Measurements from ENCODE around the gene OVAAL.

The OVAAL gene

DNA sequence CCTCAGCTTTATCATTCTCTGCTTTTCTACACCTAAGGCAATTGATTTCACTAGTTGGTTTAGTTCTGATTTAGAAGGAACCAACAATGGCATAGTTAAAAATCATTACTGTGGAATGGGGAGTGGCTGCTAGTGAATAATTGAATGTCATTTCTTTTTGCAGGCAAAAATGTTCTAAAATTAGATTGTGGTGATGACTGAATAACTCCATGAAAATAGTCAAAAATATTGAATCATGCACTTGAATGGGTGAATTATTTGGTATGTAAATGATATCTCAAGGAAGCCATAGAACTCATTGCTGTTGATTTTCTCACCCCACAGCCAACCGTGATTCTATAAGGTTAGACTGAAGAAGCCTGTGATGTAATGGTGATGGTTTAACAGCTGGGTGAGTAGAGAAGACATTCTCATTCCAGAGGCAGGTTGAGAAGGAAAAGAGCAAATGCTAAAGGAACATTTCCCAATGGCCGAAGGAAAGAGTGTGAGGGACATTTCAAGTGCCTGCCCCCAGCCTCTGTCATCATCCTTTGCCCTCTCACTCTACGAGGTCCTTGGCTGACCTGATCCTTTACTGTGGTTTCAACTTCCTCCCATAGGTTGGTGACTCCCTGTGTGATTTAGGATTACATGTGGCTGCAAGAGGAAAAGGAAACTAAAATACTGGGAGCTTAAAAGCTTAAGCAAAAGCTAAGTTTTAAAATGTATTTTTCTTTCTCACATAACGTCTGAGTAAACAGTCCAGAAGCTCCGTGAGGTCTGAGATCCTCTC lies 12.5 kb downstream of the OVAAL start:
- no peak for DNase-seq

DNA sequence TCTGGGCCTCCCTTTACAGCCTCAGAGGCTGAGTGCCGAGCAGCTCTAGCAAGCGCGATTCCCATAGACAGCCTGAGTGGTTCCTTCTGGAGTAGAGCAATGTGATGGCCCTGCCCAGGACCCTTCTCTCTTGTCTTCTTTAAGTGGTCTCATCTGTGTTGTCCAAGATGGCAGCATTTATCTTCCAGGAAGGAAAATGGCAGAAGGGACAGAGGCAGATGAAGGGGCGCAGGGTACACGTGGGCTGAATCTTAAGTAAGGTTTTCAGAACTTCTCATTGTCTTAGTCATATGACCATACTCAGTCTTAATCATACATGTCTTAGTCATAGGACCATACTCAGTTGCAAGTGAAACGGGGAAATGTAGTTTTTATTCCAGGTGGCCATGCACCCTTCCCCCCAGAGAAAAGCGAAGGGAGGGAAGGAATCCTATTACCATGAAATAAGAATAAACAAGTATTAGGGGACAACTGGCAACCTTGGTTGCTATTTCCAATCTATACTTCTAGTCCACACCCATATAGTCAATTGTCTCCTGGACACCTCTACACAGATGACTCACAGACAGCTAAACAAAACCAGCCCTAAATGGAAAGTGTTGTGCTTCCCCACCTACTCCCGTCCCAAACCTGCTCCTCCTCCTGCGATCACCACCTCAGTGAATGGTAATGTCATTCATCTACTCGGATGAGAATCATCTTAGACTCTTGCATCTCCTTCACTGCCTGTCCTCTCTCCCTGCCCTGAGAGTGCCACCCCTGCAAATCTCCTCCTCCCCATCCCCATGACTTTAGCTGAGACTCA lies 13.3 kb downstream of the OVAAL start:
- no peak for DNase-seq

DNA sequence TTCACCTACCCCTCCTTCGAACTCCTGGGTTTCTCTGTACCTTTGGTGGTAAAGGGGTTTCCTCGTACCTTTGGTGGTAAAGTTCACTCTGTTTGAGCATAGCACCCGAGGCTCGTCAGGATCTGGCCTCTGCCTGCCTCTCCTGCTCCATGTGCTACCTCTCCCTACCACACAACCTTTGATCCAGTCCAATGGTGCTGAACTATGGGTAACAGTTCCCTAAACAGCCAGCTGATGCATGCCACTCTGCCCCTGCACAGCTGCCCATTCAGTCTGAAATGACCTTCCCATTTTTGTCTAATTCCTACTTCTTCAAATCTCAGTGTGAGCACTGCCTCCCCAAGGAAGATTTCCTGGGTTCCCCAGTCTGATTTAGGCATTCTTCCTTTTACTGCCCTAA lies 14.0 kb downstream of the OVAAL start:
- DNase-seq: no peak

DNA sequence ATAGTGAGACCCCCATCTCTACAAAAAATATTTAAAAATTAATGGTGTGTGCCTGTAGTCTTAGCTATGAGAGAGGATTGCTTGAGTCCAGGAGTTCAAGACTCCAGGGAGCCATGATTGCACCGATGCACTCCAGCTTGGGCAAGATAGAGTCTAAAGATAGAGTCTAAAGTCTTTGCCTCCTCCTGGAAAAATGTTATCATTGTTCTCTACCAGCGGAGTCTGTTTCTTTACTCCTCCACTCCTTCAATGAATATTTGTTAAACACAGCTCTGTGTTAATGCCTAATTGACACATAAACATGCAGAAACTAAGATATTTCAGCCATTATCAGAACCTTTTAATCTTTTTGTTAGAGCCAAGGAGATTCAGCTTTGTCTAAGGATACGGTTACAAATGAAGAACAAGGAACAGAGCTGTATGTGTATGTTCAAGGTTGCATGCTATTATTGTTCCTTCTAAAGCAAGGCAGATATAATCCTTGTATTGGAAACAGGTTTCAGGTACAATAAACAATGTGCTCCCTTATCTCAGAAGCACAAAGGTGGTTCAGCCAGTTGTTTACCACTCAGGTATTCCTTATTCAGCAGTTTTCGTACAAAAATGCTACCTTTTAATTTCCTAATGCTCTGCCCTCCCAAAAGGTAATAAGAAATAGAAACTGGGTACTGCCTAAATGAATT lies 15.4 kb downstream of the OVAAL start:
- DNase-seq: no peak

DNA sequence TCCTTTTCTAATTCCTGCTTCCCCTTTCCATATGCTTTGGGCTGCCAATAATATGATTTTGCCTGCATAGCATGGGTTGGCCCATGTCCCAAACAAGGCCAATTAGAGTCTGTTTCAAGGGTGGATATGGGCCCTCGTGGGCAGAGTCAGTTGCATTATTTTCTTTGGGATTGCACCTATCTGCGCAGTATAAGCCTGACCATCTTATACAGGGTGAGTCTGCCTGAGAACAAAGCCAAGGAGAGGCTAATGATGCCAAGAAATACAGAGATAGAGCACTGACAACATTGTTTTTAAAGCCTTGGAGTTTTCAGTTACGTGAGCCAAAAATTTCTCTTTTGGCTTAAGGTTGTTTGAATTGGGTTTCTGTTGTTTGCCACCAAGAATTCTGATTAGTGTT lies 18.6 kb downstream of the OVAAL start:
- no peak for DNase-seq

DNA sequence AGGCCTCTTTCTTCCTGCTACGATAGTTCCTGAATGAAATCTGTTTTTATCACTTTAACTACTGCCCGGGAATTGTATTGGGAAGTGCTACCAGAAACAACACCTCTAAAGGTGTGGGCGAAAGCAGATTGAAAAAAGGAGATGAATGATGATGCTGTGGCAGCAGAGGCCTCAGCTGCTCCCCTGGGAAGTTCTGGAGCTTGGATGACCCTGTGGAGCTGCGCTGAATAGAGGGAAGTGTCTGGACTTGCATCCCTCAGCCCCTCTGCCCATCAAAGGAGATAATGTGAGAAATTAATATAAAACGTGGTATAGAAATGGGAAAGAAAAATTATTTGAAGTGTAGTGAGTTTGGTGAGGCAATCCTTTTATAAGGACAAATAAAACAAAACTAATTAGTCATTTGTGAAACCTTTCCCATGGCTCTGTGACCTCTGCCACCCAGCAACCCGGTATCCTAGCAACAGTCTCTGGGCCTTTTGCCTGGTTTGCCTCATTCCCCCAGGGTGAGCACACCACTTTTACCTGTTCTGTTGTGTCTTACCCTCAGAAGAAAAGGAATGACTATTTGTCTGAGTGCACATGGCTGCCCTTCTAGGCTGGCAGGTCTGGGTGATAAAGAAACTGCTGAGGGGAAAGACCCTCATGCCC lies 21.3 kb downstream of the OVAAL start:
- DNase-seq: peak; percentile 63

DNA sequence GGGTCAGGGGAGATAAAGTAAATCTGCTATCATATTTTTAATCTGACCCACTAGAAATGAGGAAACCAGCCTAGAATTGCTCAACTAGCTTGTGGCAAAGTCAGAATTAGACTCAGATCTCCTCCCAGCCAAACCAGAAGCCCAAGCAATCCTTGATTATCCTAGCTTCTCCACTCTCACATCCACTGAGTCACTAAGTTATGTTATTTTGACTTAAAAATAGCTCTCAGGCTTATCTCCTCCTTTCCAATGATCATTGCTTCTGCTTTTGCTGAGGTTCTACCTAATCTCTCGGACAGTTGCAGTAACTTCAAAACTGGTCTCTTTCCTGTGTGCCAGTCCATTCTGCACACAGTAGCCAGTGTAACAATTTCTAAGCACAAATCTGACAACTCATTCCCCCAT lies 22.9 kb downstream of the OVAAL start:
- no peak for DNase-seq

DNA sequence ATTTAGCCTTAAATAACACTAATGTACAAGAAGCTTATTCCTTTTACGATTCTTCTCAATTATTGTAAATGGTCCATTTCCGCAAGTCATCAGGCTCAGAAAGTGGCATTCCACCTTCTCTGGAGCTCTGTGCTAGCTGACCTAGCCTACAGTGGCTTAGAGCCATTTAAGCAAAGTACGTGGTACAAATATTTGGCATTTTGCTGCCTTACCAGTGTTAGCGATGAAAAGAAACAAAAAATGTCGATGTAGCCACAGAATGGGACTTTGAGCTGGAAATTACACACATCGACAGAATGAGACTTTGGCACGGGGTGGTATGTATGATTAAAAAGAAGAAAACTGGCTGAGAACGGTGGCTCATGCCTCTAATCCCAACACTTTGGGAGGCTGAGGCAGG lies 26.1 kb downstream of the OVAAL start:
- DNase-seq: no peak

DNA sequence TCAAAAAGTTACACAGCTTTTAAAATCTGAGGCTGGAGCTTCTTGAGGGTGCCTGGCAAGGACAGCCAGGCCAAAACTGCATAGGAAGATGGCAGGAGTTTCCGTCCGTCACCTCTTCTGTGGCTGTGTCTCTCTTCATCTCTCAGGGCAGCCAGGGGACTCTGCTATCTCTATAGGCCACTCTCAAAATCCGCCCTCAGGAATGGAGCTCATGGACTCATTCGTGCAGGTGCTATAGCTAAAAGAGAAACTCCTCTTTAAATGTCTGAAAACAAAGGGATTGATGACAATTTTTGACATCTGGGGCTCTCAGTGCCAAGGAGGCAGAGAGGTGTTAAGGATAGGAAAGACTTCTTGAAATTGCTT lies 27.2 kb downstream of the OVAAL start:
- peak; percentile 47 for DNase-seq

DNA sequence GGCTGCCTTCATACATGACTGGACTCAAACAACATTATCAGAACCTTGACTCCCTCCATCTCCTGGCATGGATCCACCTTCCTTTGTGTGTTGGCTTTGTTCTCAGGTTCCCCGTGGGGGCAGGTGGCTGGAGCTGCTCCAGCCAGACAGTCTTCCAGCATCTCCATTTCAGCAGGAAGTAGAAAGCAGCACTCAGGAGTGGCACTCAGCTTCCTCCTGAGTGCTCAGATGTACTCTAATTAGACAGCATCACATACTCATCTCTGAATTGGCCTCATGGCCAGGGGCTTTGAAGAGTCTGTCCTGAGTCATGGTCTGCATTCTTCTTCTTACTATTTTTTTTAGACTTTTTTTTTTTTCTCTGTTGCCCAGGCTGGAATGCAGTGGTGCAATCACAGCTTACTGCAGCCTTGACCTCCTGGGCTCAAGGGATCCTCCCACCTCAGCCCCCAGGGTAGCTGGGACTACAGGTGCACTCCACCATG lies 27.9 kb downstream of the OVAAL start:
- peak; percentile 96 for DNase-seq

DNA sequence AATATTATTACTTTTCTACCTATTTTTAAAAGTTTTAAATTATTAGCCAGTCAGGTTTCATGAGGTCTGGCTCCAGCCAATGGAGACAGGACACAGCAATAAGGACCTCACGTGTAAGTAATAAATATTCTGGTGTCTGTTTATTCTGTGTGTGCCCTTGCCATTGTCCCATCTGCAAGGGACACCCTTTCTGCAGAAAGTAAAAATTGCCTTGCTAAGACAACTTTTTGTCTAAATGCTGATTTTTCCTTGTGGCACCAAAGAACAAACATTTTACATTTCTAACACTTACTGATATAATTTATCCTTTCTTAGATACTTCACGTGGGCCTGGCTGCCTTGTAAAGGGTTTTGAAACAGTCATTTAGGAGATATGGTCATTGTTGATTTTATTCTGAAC lies 29.4 kb downstream of the OVAAL start:
- DNase-seq: no peak

DNA sequence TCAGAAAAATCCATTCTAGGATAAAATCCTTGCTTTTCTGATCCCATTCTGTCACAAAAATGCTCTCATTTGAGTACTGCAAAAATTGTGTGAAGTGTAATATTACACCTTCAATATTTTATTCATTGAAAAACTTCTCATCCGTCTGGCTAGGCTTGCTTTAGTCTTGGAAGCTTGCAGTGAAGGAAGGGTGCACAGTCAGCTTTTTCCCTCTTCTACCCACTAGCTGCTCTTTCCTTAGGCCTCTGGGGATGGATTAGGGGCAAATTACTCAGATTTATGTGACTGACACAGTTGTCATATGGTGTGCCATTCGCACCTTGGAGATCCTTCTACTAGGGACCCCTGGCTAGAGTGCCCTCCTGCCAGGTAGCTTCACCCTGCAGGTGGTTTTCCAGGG lies 32.1 kb downstream of the OVAAL start:
- no peak for DNase-seq

DNA sequence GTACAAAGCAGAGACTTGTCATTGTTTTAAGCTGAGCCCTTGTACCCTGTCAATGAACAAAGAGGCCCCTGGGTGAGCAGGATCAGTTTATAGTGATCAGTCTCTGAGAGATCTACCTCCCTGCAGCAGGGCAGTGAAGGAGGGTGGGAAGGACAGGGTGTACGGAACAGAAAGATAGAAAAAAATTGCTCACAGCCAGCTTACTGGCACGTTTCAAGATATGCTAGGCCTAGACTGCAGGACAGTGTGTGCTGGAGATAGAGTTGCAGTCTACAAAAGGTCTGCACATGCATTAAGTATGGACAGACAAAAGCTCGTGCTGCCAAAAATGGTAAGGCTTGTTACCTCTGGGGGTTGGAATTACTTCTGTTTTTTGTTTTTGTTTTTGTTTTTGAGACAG lies 34.6 kb downstream of the OVAAL start:
- DNase-seq: no peak

DNA sequence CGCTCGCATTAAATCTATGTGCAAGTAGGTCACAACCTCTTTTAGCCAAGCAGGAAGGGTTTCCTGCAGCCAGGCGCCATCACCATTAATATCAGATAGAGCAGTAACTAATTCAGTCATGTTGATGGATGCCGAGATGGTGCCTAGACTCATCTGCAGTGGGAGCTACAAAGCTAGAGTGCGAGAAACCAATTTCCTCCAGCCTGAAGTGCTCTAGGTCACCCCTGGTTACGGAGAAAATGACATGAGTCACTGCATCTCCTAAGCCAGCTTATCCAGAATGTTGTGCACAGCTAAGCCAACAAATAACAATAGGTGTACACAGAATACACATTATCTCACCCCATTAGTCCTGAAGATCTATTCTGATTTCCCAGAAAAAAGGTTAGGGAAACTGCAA lies 36.0 kb downstream of the OVAAL start:
- peak; percentile 28 for DNase-seq

DNA sequence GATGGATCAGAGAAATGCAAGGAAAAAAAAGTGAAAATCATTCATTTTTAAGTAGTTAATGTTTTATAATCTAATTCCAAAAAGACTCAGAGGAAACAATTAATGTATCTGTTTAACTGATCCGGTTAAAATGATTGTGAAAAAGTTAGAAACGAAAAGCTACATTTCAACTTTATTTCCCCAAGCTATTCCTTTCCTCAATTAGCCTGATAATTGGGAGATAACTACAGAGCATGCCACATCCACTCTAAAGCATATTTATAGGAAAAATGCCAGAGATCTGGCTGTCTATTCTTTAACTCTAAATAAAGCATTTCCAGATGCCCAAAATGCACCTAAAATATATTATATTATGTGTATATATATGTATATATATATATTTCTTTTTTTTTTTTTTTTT lies 37.2 kb downstream of the OVAAL start:
- DNase-seq: no peak

DNA sequence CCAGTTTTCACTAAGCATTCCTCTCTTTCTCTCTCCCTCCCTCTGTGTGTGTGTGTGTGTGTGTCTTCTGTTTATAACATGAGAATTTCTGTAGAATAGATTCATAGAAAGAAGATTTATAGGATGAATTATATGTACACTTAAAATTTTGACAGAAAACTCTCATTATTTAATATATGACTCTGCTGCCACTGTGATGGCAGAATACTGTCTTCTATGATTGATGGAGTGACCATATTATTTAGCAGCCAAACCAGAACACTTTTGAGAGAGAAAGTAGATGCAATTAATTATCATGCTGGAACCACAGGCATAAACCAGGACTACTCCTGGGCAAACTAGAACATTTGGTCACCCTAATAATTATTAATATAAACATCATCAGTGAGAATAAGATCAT lies 38.8 kb downstream of the OVAAL start:
- no peak for DNase-seq

DNA sequence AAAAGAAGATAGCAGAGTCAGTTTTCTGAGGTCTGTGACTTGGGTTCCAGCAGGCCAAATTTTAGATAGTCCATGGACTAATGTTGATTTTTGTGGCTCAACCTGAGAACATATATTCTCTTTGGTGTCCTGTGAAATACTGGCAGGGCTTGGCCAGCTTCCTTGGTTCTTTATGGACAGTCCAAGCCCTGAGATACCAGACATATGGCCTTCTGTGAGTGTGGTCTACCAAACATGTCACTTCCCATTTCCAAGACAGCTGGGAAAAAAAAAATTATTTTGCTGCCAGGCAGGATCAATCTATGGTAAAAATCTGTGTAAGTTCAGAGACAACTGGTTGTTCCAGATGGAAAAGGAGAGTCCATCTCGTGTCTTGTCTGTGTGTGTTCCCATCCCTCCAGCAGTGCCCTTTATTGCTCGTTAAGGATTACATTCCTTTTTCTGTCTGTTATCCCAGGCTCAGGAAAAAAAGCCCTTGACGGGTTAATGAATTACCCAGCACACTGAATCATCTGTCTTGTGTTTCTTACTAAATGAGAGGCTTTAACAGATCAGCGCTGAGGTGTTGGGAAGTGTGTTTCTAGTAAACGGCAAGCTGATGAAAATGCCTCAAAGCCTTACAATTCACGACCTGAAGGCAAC lies 39.7 kb downstream of the OVAAL start:
- no peak for DNase-seq

DNA sequence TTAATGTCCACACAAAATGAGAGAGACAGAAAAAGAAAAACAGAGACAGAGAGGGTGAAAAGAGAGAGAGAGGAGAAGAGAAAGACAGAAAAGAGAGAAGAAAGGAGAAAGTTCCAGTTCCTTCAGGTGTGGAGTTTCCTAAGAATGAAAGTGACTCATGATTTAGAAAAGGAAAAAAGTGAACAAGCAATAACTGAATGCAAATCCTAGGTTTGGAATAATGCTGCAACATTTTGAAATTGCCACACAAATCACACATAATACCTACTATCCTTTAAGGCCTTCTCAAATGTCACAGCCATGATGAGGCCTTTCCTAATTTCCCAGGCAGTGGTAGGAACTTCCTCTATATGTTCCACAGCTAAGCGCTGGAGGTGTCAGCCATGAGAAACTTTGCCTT lies 41.6 kb downstream of the OVAAL start:
- no peak for DNase-seq

DNA sequence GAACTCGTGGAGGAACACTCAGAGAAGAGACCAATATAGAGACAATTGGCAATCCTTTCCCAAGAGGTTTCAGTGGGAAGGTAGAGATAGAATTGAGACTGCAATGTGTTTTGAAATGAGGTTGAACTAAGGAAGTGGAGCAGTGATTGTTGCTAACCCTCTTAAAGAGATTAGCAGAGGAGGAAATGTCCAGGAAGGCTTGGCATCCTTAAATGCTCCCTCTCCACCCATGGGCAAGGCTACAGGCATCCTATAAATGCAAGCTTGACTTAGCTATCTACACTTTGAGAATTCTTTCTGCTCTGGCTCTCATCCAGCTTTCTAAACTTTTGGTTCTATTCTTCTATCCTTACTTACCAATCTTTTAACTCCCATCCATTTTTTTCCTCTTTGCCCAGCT lies 42.7 kb downstream of the OVAAL start:
- DNase-seq: no peak

DNA sequence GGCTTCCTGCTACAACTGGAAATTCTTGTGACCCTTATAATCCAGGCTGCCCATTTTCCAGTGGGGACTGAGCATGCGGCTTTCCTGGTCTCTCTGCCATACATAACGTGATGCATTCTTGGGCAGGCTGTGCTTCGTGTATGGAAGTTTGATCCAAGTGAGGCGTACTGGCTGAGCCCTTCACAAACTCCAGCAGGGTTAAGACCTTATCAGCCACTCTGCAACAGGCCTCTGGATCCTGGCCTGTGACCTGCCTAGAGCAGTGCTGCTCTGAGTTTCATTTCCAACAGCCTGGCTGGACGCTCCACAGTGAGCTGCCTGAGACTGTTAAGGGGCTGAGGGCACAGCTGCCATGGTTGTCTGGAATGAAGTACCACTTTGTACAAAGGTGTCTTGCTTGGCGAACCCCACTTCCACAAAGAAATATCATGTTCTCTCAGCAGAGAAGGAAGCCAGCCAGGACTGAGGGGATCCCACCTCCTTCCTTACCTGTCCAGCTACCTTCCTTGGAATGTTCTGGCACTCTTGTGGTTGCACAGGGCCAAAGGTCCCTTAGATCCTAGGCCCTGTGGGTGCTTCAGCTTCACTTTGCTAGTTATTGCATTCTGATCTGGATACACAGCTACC lies 44.6 kb downstream of the OVAAL start:
- DNase-seq: no peak

DNA sequence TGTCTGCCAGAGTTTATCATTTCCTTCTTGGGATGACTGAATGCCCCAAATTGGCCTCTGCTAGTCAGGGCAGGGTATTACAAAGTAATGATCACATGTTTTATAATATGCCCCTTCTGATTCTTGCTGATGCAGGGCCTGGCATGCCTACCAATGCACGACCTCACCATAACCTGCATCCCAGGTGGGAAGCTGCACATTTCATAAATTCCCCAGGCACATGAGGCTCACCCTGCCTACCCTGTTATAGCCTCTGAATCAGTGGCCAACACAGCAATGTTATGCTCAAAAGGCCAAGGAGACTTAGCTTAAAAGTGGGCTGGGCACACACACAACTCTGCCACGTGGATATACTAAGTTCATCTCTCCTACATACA lies 45.1 kb downstream of the OVAAL start:
- no peak for DNase-seq

DNA sequence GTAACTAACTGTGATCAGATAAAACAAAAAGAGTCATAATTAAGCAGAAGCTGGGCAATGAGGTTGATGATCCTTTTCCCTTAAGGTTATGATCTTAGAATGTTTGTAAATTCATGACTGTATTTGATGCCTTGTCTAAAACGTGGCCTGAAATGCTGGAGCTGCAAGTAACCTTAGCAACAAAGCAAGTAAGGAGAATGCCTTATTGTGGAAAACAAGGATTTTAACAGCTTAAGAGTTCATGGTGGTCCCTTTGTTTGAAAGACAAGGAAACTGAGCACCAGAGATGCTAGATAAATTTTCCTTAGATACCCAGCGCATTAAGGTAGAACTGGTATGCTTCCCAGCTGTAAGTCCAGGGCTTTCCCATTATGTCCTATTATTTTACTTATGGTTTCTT lies 47.4 kb downstream of the OVAAL start:
- no peak for DNase-seq
